ENCODE results near the gene SLC38A10.

GRCh38 chr17:81222620-81222905, 72.5 kb downstream of the SLC38A10 start:
- no peak for TF ChIP-seq CTCF (conservative IDR thresholded peaks at IDR 0.05; ENCODE audit: low read depth, low read length)
- TF ChIP-seq EZH2 (IDR thresholded peaks at IDR 0.05; ENCODE audit: borderline replicate concordance, low read depth, low read length, poor library complexity, severe bottlenecking) = no peak
